Ramos (cell line): ENCODE measurements around the gene LRRC56.

Experiments
- in situ Hi-C: fragments of 300-500 bp; cut with MboI; formaldehyde crosslinking; loops from one replicate; pipeline ENCODE4 v1.14.3; 2022; ENCODE audit warnings: low sequenced_read_pairs; ENCODE audit not compliant: unreplicated experiment

LRRC56 gene

GRCh38 chr11:536841-537621 is at the start of gene LRRC56:
Gene LRRC56, plus strand, starts transcription at chr11:537527. Its CDS starts 3,158 bp downstream, at chr11:540685.
- in situ Hi-C loops = no loop called here

- in situ Hi-C loops = no loop called here
Measured at GRCh38 chr11:487571-488021, 49.7 kb upstream of the LRRC56 start.

- in situ Hi-C loops = no loop called here
Measured at GRCh38 chr11:488062-488461, 49.3 kb upstream of the LRRC56 start.

- in situ Hi-C loops = no loop called here
Measured at GRCh38 chr11:488579-488978, 48.7 kb upstream of the LRRC56 start.

GRCh38 chr11:488992-489391 is 48.3 kb upstream of the LRRC56 start:
- in situ Hi-C loops = no loop called here

GRCh38 chr11:489610-490185 is 47.6 kb upstream of the LRRC56 start:
- in situ Hi-C loops = no loop called here

GRCh38 chr11:490186-490929 is 47.0 kb upstream of the LRRC56 start:
- in situ Hi-C loops = no loop called here

GRCh38 chr11:490930-491260 is 46.4 kb upstream of the LRRC56 start:
- in situ Hi-C loops = no loop called here

GRCh38 chr11:491358-491757 is 46.0 kb upstream of the LRRC56 start:
- in situ Hi-C loops = no loop called here

GRCh38 chr11:492427-493226 is 44.7 kb upstream of the LRRC56 start:
- in situ Hi-C loops = no loop called here

- in situ Hi-C loops = no loop called here
Measured at GRCh38 chr11:494761-495536, 42.4 kb upstream of the LRRC56 start.

- in situ Hi-C loops = no loop called here
Measured at GRCh38 chr11:495537-495931, 41.8 kb upstream of the LRRC56 start.

GRCh38 chr11:496834-497564 is 40.3 kb upstream of the LRRC56 start:
- in situ Hi-C loops = no loop called here

- in situ Hi-C loops = no loop called here
Measured at GRCh38 chr11:497565-498296, 39.6 kb upstream of the LRRC56 start.

- in situ Hi-C loops = no loop called here
Measured at GRCh38 chr11:498297-499181, 38.8 kb upstream of the LRRC56 start.

GRCh38 chr11:499201-500076 is 37.9 kb upstream of the LRRC56 start:
- in situ Hi-C loops = loop anchor here (5.0 kb wide), 1 partner anchor 47 kb away; the partner anchor contains the start of gene PTDSS2
